Neuron (in vitro differentiated cells): ENCODE measurements around the gene TEAD1.

Source experiments
- H2AFZ ChIP-seq: one replicate; pipeline ENCODE4 v1.6.1; 2013; ENCODE audit warnings: low read depth, mild to moderate bottlenecking, inconsistent platforms, low read length, moderate library complexity
- H3K27me3 ChIP-seq: one replicate; pipeline ENCODE4 v1.6.1; 2013; ENCODE audit warnings: low read length; ENCODE audit not compliant: insufficient read depth
- H3K36me3 ChIP-seq: one replicate; pipeline ENCODE4 v1.6.1; 2013; ENCODE audit warnings: low read length; ENCODE audit not compliant: insufficient read depth
- H3K4me1 ChIP-seq: one replicate; pipeline ENCODE4 v1.6.1; 2013; ENCODE audit warnings: low read length; ENCODE audit not compliant: insufficient read depth
- H3K4me3 ChIP-seq: 2 replicates; pipeline ENCODE4 v1.5.1; 2013; ENCODE audit warnings: mild to moderate bottlenecking, low read length, moderate library complexity
- H3K9me3 ChIP-seq: one replicate; pipeline ENCODE4 v1.6.1; 2013; ENCODE audit warnings: low read length

TEAD1 gene

GRCh38 chr11:12683874-12684273 lies 9.7 kb downstream of the TEAD1 start:
- Histone ChIP-seq H3K27me3 (no peaks in the 10 kb centered on the region), H3K4me1 (peaks cover 55% of the 10 kb centered on the region), H3K36me3 (peaks cover 8% of the 10 kb centered on the region), H3K4me3 (no peak overlapping the region), H2AFZ (no peak overlapping the region), H3K9me3 (no peaks in the 10 kb centered on the region)

- H3K36me3 ChIP-seq, result peaks cover 8% of the 10 kb centered on the region
- peaks cover 50% of the 10 kb centered on the region for H3K4me1 ChIP-seq
- no peaks in the 10 kb centered on the region for H3K27me3 ChIP-seq
- H3K4me3 ChIP-seq, result no peak overlapping the region
- H2AFZ ChIP-seq, result no peak overlapping the region
- H3K9me3 ChIP-seq, result no peaks in the 10 kb centered on the region
Measured at GRCh38 chr11:12684315-12684714, 10.1 kb downstream of the TEAD1 start.

- no peak overlapping the region for H2AFZ ChIP-seq
- peaks cover 8% of the 10 kb centered on the region for H3K36me3 ChIP-seq
- H3K27me3 ChIP-seq, result no peaks in the 10 kb centered on the region
- peaks cover 45% of the 10 kb centered on the region for H3K4me1 ChIP-seq
- no peak overlapping the region for H3K4me3 ChIP-seq
- no peaks in the 10 kb centered on the region for H3K9me3 ChIP-seq
Measured at GRCh38 chr11:12684816-12685215, 10.6 kb downstream of the TEAD1 start.

GRCh38 chr11:12685229-12685628 lies 11.0 kb downstream of the TEAD1 start:
- Histone ChIP-seq H3K36me3 (peaks cover 8% of the 10 kb centered on the region), H3K27me3 (no peaks in the 10 kb centered on the region), H3K4me3 (no peak overlapping the region), H3K9me3 (no peaks in the 10 kb centered on the region), H2AFZ (no peak overlapping the region), H3K4me1 (peaks cover 41% of the 10 kb centered on the region)

- Histone ChIP-seq H3K4me1 (peaks cover 39% of the 10 kb centered on the region), H3K27me3 (no peaks in the 10 kb centered on the region), H2AFZ (no peak overlapping the region), H3K9me3 (no peaks in the 10 kb centered on the region), H3K4me3 (no peak overlapping the region), H3K36me3 (peaks cover 8% of the 10 kb centered on the region)
Measured at GRCh38 chr11:12686246-12687060, 12.2 kb downstream of the TEAD1 start.

GRCh38 chr11:12687216-12687623 lies 13.0 kb downstream of the TEAD1 start:
- H3K9me3 ChIP-seq, result no peaks in the 10 kb centered on the region
- H3K4me1 ChIP-seq, result peaks cover 38% of the 10 kb centered on the region
- no peak overlapping the region for H3K4me3 ChIP-seq
- peaks cover 7% of the 10 kb centered on the region for H3K36me3 ChIP-seq
- no peaks in the 10 kb centered on the region for H3K27me3 ChIP-seq
- no peak overlapping the region for H2AFZ ChIP-seq

GRCh38 chr11:12687740-12688139 lies 13.5 kb downstream of the TEAD1 start:
- peaks cover 4% of the 10 kb centered on the region for H3K36me3 ChIP-seq
- no peak overlapping the region for H2AFZ ChIP-seq
- no peaks in the 10 kb centered on the region for H3K9me3 ChIP-seq
- H3K27me3 ChIP-seq, result no peaks in the 10 kb centered on the region
- H3K4me3 ChIP-seq, result no peak overlapping the region
- H3K4me1 ChIP-seq, result peaks cover 38% of the 10 kb centered on the region

- peaks cover 46% of the 10 kb centered on the region for H3K4me1 ChIP-seq
- H3K4me3 ChIP-seq, result no peak overlapping the region
- no peak overlapping the region for H2AFZ ChIP-seq
- H3K36me3 ChIP-seq, result no peaks in the 10 kb centered on the region
- no peaks in the 10 kb centered on the region for H3K27me3 ChIP-seq
- H3K9me3 ChIP-seq, result no peaks in the 10 kb centered on the region
Measured at GRCh38 chr11:12689029-12689755, 15.0 kb downstream of the TEAD1 start.

GRCh38 chr11:12690663-12691062 lies 16.4 kb downstream of the TEAD1 start:
- H3K27me3 ChIP-seq, result no peaks in the 10 kb centered on the region
- H3K4me3 ChIP-seq, result no peak overlapping the region
- no peaks in the 10 kb centered on the region for H3K9me3 ChIP-seq
- H2AFZ ChIP-seq, result no peak overlapping the region
- no peaks in the 10 kb centered on the region for H3K36me3 ChIP-seq
- peaks cover 53% of the 10 kb centered on the region for H3K4me1 ChIP-seq

GRCh38 chr11:12691473-12691872 lies 17.3 kb downstream of the TEAD1 start:
- Histone ChIP-seq H3K4me3 (no peak overlapping the region), H3K4me1 (peaks cover 59% of the 10 kb centered on the region)

GRCh38 chr11:12692229-12693075 lies 18.2 kb downstream of the TEAD1 start:
- no peak overlapping the region for H2AFZ ChIP-seq
- no peaks in the 10 kb centered on the region for H3K27me3 ChIP-seq
- no peaks in the 10 kb centered on the region for H3K9me3 ChIP-seq
- H3K4me3 ChIP-seq, result peak overlapping the region; percentile 30
- H3K4me1 ChIP-seq, result peaks cover 59% of the 10 kb centered on the region
- H3K36me3 ChIP-seq, result no peaks in the 10 kb centered on the region

More at GRCh38 chr11:12691473-12691872, 17.3 kb downstream of the TEAD1 start:
- no peaks in the 10 kb centered on the region for H3K27me3 ChIP-seq
- no peak overlapping the region for H2AFZ ChIP-seq
- no peaks in the 10 kb centered on the region for H3K36me3 ChIP-seq
- H3K9me3 ChIP-seq, result no peaks in the 10 kb centered on the region

- Histone ChIP-seq H3K36me3 (no peaks in the 10 kb centered on the region), H3K27me3 (no peaks in the 10 kb centered on the region), H3K4me3 (peak overlapping the region; percentile 30), H3K4me1 (peaks cover 57% of the 10 kb centered on the region), H2AFZ (no peak overlapping the region), H3K9me3 (no peaks in the 10 kb centered on the region)
Measured at GRCh38 chr11:12693094-12693478, 18.9 kb downstream of the TEAD1 start.
